Right forelimb (tissue), 1 donor: ENCODE results near the gene COG7.
"Not testable (repeated sequence)": the region's sequence is repeated elsewhere in the genome, so short reads cannot be mapped to it uniquely, and the experiment has no call there.

Experiments used
- DNase-seq: peaks from one replicate; pipeline ENCODE4 v3.0.0-alpha.2; 2018

COG7 gene

DNA sequence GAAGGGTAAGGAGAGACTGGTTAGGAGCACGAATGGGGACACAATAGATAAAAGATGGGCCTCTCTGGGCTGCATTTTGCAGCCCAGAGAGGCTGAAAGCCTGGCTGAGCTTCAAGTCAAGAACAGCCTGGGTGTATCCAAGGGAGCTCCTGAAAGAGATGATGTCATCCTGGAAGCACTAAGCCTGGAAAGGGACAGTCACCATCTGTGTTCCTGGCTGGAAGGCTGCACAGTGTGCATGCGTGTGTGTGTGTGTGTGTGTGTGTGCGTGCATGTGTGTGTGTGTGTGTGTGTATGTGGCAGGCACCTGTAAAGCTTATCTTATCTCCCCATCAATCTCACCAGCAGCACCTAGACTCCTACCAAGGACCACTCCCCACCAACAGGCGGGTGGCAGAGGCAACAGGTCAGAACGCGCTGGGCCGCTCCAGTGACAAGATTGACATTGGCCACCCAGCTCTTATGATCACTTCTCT, 44.1 kb downstream of the COG7 start:
- peak; percentile 67 for DNase-seq

DNA sequence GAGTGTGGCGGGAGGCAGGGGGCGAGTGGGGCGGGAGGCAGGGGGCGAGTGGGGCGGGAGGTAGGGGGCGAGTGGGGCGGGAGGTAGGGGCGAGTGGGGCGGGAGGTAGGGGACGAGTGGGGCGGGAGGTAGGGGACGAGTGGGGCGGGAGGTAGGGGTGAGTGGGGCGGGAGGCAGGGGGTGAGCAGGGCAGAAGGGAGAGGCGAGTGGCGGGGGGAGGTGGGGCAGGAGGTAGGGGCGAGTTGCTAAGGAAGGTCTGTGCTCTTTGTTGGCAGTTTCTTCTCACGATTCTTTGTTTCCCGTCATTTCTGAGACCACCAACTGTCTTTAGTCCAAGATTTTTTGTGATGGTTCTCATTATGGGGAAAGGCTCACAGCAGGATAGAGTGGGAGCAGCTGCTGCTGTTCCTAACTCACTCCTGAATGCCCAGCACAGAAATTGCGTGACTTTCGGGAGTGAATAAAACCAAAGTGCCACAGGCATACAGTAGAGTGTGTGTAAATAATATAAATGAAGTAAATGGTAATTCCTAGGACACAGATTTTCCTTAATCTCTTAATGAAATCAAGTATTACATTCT, 44.7 kb downstream of the COG7 start:
- DNase-seq, result no peak

DNA sequence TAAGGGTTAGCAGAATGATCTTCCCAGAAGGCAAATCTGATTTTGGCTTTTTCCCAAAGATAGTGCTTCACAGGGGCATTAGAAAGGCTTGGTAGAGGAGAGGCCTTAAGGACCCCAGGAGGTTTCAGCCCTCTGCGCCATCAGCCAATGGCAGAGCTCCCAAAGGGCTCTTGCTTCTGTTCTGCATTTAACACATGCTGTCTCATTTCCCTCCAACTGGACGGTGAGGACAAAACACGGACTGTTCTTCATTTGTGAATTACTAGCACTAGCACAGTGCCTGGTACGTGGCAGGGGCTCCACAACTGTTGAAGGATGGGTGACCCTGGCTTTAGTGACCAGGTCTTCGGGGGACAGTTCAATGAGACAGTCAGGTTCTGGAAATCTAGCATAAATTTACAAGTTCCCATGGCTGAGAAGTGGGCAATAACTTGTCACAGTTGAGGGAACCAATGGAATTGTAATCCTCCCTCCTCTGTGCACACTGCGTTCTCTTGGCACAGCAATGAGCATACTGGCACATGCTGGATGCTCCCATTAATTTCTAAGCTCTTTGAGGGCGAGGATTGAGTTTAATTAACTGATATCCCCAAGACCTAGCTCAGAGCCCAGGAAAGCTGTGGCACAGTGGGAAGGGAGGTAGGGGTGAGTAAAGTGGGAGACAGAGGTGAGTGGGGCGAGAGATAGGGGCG, 45.4 kb downstream of the COG7 start:
- DNase-seq, result no peak

DNA sequence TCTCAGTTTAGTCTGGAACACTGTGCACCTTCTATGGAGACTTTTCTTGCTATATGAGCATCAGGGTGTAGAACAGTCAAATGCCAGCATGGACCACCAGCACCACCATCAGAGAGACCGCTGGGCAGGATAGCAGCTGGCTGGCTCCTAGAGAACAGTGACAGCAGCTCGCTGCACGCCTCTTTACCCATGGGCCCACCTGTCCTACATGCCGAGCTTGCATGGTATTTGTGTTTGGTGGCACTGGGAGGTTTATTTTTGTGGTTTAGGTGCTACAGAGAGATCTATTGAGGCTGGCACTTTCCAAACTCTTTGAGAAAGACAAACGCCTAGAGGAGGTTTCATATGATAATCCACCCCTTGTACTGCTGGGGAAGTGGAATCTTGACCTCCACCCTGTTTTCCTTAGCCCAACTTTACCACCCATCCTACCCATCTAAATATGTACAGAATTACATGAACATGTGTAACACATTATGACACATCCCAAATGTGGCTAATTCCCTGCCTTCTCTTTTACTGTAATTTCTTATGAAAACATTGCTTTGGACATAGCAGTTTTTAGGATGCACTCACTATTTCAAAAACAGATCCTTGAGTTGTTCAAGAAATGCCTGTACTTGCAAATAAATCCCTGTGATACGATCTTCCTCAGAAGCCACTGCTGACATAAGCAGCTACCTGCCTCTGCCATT, 46.3 kb downstream of the COG7 start:
- DNase-seq, result no peak

GRCh38 chr16:23406024-23406423, 47.0 kb downstream of the COG7 start:
- no peak for DNase-seq

- DNase-seq, result no peak
Measured at GRCh38 chr16:23403547-23403946, 49.4 kb downstream of the COG7 start.

- DNase-seq, result no peak
Measured at GRCh38 chr16:23402100-23402499, 50.9 kb downstream of the COG7 start.

- DNase-seq, result no peak
Measured at GRCh38 chr16:23401139-23401538, 51.9 kb downstream of the COG7 start.

- DNase-seq, result not testable (repeated sequence)
Measured at GRCh38 chr16:23400447-23400846, 52.5 kb downstream of the COG7 start.

- peak; percentile 56 for DNase-seq
Measured at GRCh38 chr16:23398987-23399805, 53.8 kb downstream of the COG7 start.

DNA sequence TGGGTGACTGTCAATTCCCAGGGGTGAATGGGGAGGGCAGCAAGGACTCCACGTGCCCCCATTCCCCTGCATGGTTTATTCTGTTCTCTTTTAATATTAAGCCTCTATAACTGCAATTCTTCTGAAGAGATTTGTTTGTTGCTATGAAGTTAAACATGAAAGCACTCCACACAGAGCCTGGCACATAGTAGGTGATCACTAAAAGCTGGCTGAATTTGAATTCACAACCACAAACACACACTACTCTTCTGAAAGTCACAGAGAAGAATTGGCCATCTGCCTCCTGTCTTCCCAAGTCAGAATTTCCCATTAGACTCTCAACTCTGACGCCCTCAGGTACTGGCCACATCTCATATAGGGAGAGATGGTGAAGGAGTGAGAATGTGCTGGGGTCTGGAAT, 55.5 kb downstream of the COG7 start:
- no peak for DNase-seq

GRCh38 chr16:23395732-23396131, 57.3 kb downstream of the COG7 start:
- no peak for DNase-seq

DNA sequence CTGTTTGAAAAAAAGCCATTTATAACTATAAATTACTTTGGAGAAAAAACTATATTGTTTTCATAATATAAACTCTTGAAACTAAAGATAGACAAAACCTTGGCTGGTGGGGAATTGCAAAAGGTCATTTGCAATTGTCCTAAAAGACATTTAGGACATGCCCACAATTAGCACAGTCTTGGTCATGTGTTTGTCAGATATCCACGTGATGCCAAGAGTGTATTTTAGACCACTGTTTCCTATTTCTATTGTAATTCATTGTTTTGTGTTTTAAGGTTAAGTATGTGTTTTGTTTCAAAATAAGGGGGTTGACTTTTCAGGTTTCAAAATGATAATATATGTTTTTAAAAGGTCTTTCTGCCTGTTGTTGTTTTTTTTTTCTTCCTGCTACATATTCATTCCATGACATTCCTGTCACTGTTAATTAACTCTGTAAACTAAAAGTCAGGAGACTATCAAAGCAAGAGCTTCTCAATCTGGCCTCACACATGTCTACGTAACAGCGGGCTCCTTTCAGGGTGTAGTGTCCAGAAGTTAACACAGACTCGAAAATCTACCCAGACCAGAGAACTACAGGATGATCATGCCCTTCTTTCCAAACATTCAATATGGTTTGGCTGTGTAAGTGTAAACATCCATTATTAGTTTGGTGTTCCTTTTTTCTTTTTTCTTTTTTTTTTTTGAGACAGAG, 58.7 kb downstream of the COG7 start:
- DNase-seq, result no peak

- DNase-seq, result no peak
Measured at GRCh38 chr16:23392223-23392600, 60.8 kb downstream of the COG7 start.

- no peak for DNase-seq
Measured at GRCh38 chr16:23391381-23392222, 61.4 kb downstream of the COG7 start.

DNA sequence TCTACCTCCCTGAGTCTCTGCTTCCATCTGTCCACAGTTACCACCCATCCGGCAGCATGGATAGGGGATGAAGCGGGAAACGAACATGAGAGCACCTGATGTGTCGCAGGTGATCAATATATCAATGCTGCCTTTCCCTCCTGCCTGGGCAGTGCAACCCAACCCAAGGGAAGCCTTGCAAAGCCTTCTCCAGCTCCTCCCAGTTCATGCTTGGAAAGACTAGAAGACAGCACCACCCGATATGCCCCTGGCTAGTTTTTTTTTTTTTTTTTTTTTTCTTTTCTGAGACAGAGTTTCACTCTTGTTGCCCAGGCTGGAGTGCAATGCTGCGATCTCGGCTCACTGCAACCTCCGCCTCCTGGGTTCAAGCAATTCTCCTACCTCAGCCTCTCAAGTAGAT, 63.1 kb downstream of the COG7 start:
- not testable (repeated sequence) for DNase-seq

DNA sequence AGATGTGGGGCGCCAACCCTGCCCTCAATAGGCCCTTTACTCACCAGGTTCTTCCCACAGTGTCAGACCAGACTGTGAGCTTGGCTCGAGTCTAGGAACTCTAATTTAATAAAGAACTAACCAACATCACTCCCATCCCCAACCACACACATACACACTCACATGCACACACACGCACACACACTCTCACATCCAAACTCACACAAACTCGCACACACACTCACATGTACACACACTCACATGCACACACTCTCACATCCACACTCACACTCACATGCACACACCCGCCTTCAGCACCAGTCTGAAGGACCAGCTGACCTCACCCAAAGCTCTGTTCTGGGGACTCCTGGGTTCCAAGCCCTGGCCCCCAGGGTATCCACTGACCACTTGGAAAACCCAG, 63.8 kb downstream of the COG7 start:
- no peak for DNase-seq

DNA sequence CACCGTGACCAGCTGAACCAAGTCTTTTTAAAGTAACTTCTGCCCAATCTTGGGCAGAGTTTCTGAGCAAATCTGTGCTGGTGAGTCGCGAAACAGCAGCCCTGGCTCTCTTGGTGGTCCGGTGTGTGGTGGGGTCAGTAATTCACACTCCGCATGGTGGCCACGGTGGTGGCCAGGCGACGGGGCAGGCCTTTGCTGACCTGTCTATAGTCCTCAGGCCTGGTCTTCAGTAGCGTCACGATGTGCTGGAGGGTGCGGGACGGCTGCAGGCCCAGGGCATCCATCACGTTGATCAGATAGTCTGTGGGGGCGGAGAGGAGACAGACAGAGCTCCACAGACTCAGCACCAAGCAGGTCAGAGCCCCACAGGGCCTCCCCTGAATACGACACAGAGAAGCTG, 64.2 kb downstream of the COG7 start:
- DNase-seq, result no peak

GRCh38 chr16:23387666-23388065, 65.3 kb downstream of the COG7 start:
- no peak for DNase-seq

GRCh38 chr16:23385441-23385840, 67.5 kb downstream of the COG7 start:
- DNase-seq, result no peak

- DNase-seq, result no peak
Measured at GRCh38 chr16:23384878-23385277, 68.1 kb downstream of the COG7 start.

GRCh38 chr16:23383881-23384280, 69.1 kb downstream of the COG7 start:
- DNase-seq, result no peak
